Left lung (tissue), 10 donors: ENCODE results near the gene ANP32E. TPM values are rescaled to one million over a fixed set of nuclear protein-coding genes. Genes with fewer than 3 reads are reported as not detected.
"Not testable (repeated sequence)": the region's sequence is repeated elsewhere in the genome, so short reads cannot be mapped to it uniquely, and the experiment has no call there.

Experiments used
- ATAC-seq: fragments of 200-7000 bp; cut with Tn5 transposase; one replicate; pipeline ENCODE4 v1.9.1; 2020; ENCODE audit warnings: moderate library complexity
- DNase-seq, 4 donors: peaks; one replicate each; pipeline ENCODE4 v3.0.0-alpha.2; 2013 to 2020
- H3K27ac ChIP-seq, 2 donors: fragments of 200-600 bp; sonication (generic) in 1 of 2; one replicate each; pipeline versions ENCODE4 v1.5.0 to v1.8.0; 2020 to 2021
- H3K27me3 ChIP-seq, 2 donors: fragments of 200-600 bp; sonication (generic) in 1 of 2; one replicate each; pipeline versions ENCODE4 v1.5.0 to v1.8.0; 2020 to 2021
- H3K36me3 ChIP-seq, 2 donors: fragments of 200-600 bp; sonication (generic) in 1 of 2; one replicate each; pipeline versions ENCODE4 v1.5.0 to v1.8.0; 2020 to 2021
- H3K4me1 ChIP-seq, 2 donors: fragments of 200-600 bp; one replicate each; pipeline ENCODE4 v1.8.0; 2021
- H3K4me3 ChIP-seq, 2 donors: fragments of 200-600 bp; sonication (generic) in 1 of 2; one replicate each; pipeline versions ENCODE4 v1.5.0 to v1.8.0; 2020 to 2021; ENCODE audit warnings: mild to moderate bottlenecking in 1 of 2
- H3K9me3 ChIP-seq, 2 donors: fragments of 200-600 bp; sonication (generic) in 1 of 2; one replicate each; pipeline versions ENCODE4 v1.5.0 to v1.8.0; 2020 to 2021
- intact Hi-C, 2 donors: fragments of 100-400 bp; cut with DNase I; formaldehyde crosslinking; loops; one replicate each; pipeline versions ENCODE4 v1.11.2 to v1.14.2; 2022
- polyA plus RNA-seq, 6 donors: library from polyadenylated mRNA; unstranded; fragments of 120-200 nt; gene quantifications; one replicate each; pipeline ENCODE4 v1.2.1, GENCODE V29; 2013; ENCODE audit not compliant: insufficient read length in 6 of 6
- total RNA-seq, 2 donors: library from RNA; stranded (reverse); fragmentation: NEBNext Ultra II Directional; extraction: Animal tissue kit (Norgen Biotek cat#: 25700); gene quantifications; one replicate each; pipeline ENCODE4 v1.2.1, GENCODE V29; 2021
- TF ChIP-seq, protein P1 (sequence below), 2 donors: fragments of 200-600 bp; sonication (generic) in 1 of 2; IDR thresholded peaks; one replicate each; pipeline versions ENCODE4 v1.5.0 to v1.8.0; 2021; ENCODE audit warnings: antibody characterized with exemption in 2 of 2
- donor health status: DM: no; HTN: yes; CAD: no.
- donor health status: DM: no; HTN: no; CAD: no.

ANP32E gene
- total and polyA plus RNA-seq, 8 donors, result 27.3 to 112 (median 83.2) TPM

DNA sequence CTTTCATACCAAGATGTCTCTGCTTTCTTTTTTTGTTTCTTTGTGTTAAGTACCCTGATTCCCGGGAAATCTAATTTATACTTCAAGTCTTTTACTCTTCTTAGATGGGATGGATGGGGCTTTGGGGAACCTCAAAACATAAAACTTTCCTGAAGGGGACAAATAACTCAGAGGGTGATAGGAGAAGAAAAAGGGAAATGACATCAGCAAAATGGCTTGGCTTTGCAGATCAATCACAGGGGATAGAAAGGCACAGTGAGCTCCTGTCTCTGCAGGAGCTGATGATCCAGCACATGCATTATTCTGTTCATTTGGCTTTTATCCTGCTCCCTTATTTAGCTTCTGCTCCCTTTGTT, 20.3 kb upstream of the ANP32E start:
- Histone ChIP-seq H3K4me3 (peak overlapping the region; percentile 14 to 26), H3K36me3 (no peaks in the 10 kb centered on the region), H3K27me3 (peaks cover 0 to 35% of the 10 kb centered on the region in 2 donors), H3K9me3 (no peaks in the 10 kb centered on the region), H3K4me1 (peaks cover 0 to 24% of the 10 kb centered on the region in 2 donors), H3K27ac (peak overlapping the region; percentile 48 to 64)
- TF ChIP-seq, protein P1, sequence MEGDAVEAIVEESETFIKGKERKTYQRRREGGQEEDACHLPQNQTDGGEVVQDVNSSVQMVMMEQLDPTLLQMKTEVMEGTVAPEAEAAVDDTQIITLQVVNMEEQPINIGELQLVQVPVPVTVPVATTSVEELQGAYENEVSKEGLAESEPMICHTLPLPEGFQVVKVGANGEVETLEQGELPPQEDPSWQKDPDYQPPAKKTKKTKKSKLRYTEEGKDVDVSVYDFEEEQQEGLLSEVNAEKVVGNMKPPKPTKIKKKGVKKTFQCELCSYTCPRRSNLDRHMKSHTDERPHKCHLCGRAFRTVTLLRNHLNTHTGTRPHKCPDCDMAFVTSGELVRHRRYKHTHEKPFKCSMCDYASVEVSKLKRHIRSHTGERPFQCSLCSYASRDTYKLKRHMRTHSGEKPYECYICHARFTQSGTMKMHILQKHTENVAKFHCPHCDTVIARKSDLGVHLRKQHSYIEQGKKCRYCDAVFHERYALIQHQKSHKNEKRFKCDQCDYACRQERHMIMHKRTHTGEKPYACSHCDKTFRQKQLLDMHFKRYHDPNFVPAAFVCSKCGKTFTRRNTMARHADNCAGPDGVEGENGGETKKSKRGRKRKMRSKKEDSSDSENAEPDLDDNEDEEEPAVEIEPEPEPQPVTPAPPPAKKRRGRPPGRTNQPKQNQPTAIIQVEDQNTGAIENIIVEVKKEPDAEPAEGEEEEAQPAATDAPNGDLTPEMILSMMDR (IDR thresholded peaks at IDR 0.05), result no peak
- intact Hi-C loops, result no loop called here
- ATAC-seq (no peak), DNase-seq (no peak)

GRCh38 chr1:150249936-150250335, 14.0 kb upstream of the ANP32E start:
- no peak for ATAC-seq
- intact Hi-C loops, result no loop called here
- TF ChIP-seq, protein P1 (IDR thresholded peaks at IDR 0.05), result no peak
- H3K4me3 ChIP-seq, result no peak overlapping the region
- H3K4me1 ChIP-seq, result no peaks in the 10 kb centered on the region
- no peaks in the 10 kb centered on the region for H3K9me3 ChIP-seq
- no peak for DNase-seq
- no peaks in the 10 kb centered on the region for H3K36me3 ChIP-seq
- H3K27me3 ChIP-seq, result no peaks in the 10 kb centered on the region
- H3K27ac ChIP-seq, result no peak overlapping the region

- ATAC-seq, result no peak
- no peak overlapping the region for H3K27ac ChIP-seq
These were observed 7.1 kb upstream of the ANP32E start for GRCh38 chr1:150243003-150243402.

DNA sequence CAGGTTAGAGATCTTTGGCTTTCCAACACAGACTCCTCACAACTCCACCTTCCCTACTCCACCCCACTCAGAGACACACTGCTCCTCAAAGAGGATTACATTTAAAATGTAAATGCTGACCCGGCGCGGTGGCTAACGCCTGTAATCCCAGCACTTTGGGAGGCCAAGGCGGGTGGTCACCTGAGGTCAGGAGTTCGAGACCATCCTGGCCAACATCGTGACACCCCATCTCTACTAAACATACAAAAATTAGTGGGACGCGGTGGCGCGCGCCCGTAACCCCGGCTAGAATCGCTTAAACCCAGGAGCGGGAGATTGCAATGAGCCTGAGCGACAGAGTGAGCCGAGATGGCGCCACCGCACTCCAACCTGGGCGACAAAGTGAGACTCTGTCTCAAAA, 1.8 kb upstream of the ANP32E start:
- H3K9me3 ChIP-seq, result no peaks in the 10 kb centered on the region
- H3K36me3 ChIP-seq, result no peaks in the 10 kb centered on the region
- ATAC-seq, result no peak
- no peak overlapping the region for H3K27ac ChIP-seq
- TF ChIP-seq, protein P1 (IDR thresholded peaks at IDR 0.05), result no peak
- H3K4me3 ChIP-seq, result no peak overlapping the region
- intact Hi-C loops, result no loop called here
- peaks cover 8 to 22% of the 10 kb centered on the region in 2 donors for H3K4me1 ChIP-seq
- DNase-seq, result no peak
- no peaks in the 10 kb centered on the region for H3K27me3 ChIP-seq

More at GRCh38 chr1:150243003-150243402, 7.1 kb upstream of the ANP32E start:
- no peaks in the 10 kb centered on the region for H3K36me3 ChIP-seq
- TF ChIP-seq, protein P1 (IDR thresholded peaks at IDR 0.05), result no peak
- H3K4me3 ChIP-seq, result no peak overlapping the region
- DNase-seq, result no peak
- intact Hi-C loops, result no loop called here
- no peaks in the 10 kb centered on the region for H3K4me1 ChIP-seq
- H3K9me3 ChIP-seq, result no peaks in the 10 kb centered on the region
- no peaks in the 10 kb centered on the region for H3K27me3 ChIP-seq

GRCh38 chr1:150237176-150237575, 1.3 kb upstream of the ANP32E start:
- intact Hi-C loops, DNase-seq, H3K4me3 ChIP-seq, ATAC-seq, H3K27ac ChIP-seq, H3K9me3 ChIP-seq, H3K27me3 ChIP-seq, H3K36me3 ChIP-seq: not testable (repeated sequence)
- H3K4me1 ChIP-seq, result peaks cover 8 to 24% of the 10 kb centered on the region in 2 donors

DNA sequence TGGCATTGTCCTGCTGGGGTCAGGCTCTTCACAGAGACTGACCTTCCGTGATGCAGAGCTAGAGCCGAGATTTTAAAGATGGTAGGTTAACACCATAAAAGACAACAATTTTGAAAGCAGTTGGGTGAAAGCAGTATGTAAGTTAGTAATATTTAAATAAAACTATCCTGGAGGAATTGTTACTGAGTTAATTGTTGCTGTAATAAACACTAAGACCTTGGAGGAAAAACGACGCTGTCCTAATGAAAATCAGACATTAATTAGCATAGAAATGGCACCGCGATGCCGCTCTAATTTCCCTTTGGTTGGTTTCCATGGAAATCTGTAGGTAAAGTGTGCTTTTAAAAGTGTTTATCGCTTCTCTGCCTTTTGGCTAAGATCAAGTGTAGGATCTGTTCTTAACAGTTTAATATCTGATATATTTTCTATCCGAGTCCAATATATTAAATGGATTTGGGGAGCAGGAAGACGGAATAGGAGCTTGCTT, 745 bp upstream of the ANP32E start:
- Histone ChIP-seq H3K27ac (peak overlapping the region in 1 of 2 donors; percentile 92), H3K4me3 (peak overlapping the region; percentile 35 to 75)
- intact Hi-C loops, result no loop called here

More for the DNA sequence above, 745 bp upstream of the ANP32E start:
- no peak for ATAC-seq
- H3K27me3 ChIP-seq, result no peaks in the 10 kb centered on the region
- H3K9me3 ChIP-seq, result no peaks in the 10 kb centered on the region
- no peak for DNase-seq
- no peaks in the 10 kb centered on the region for H3K36me3 ChIP-seq
- TF ChIP-seq, protein P1 (IDR thresholded peaks at IDR 0.05), result no peak
- peaks cover 8 to 24% of the 10 kb centered on the region in 2 donors for H3K4me1 ChIP-seq
